GM12878 (cell line): ENCODE data around the gene ESPL1. TPM values are rescaled to one million over a fixed set of nuclear protein-coding genes. Genes with fewer than 3 reads are reported as not detected.
A peak's percentile ranks its signal among the peaks of the same experiment; 100 is the strongest.

Experiments used
- ATF7 ChIP-seq: fragments of 450-650 bp; IDR thresholded peaks from 2 replicates; pipeline ENCODE4 v1.6.1; 2016; ENCODE audit warnings: low read depth, mild to moderate bottlenecking
- BCL11A ChIP-seq: IDR thresholded peaks from 2 replicates; pipeline ENCODE4 v1.6.1; 2011; ENCODE audit warnings: low read depth, low read length
- CHD2 ChIP-seq: IDR thresholded peaks from 2 replicates; pipeline ENCODE4 v1.6.1; 2011; ENCODE audit warnings: low read depth, low read length, improper control_type of control experiment, borderline replicate concordance
- CHD4 ChIP-seq: fragments of 200-600 bp; sonication (generic); IDR thresholded peaks from 2 replicates; pipeline ENCODE4 v1.6.1; 2016; ENCODE audit warnings: mild to moderate bottlenecking
- DPF2 ChIP-seq: fragments of 450-650 bp; IDR thresholded peaks from 2 replicates; pipeline ENCODE4 v1.6.1; 2017; ENCODE audit warnings: mild to moderate bottlenecking
- EED ChIP-seq: sonication (generic); IDR thresholded peaks from 2 replicates; pipeline ENCODE4 v1.6.1; 2016; ENCODE audit warnings: antibody characterized with exemption, low read depth
- FOXK2 ChIP-seq: fragments of 450-650 bp; IDR thresholded peaks from 2 replicates; pipeline ENCODE4 v1.6.1; 2017; ENCODE audit warnings: mild to moderate bottlenecking, moderate library complexity
- GABPA ChIP-seq: IDR thresholded peaks from 2 replicates; pipeline ENCODE4 v1.6.1; 2014; ENCODE audit warnings: antibody characterized with exemption, low read depth, mild to moderate bottlenecking, inconsistent platforms
- IKZF1 ChIP-seq: fragments of 450-650 bp; conservative IDR thresholded peaks from 2 replicates; pipeline ENCODE4 v1.6.1; 2017; ENCODE audit warnings: antibody characterized with exemption, mild to moderate bottlenecking
- IKZF2 ChIP-seq, 2 experiments: fragments of 450-650 bp; IDR thresholded peaks; 2 replicates each; pipeline ENCODE4 v1.6.1; 2017; ENCODE audit warnings: mild to moderate bottlenecking in 2 of 2, moderate library complexity in 2 of 2
- NFYA ChIP-seq: IDR thresholded peaks from 2 replicates; pipeline ENCODE4 v1.6.1; 2011; ENCODE audit warnings: low read depth, mild to moderate bottlenecking, low read length, improper control_type of control experiment, borderline replicate concordance
- PBX3 ChIP-seq: IDR thresholded peaks from 2 replicates; pipeline ENCODE4 v1.6.1; 2011; ENCODE audit warnings: mild to moderate bottlenecking, low read depth, low read length, moderate library complexity; ENCODE audit not compliant: insufficient replicate concordance
- PKNOX1 ChIP-seq: fragments of 450-650 bp; IDR thresholded peaks from 2 replicates; pipeline ENCODE4 v1.6.1; 2016; ENCODE audit warnings: mild to moderate bottlenecking
- PML ChIP-seq: IDR thresholded peaks from 2 replicates; pipeline ENCODE4 v1.6.1; 2012; ENCODE audit warnings: low read length, inconsistent platforms
- RBBP5 ChIP-seq: fragments of 200-600 bp; sonication (generic); conservative IDR thresholded peaks from 2 replicates; pipeline ENCODE4 v1.6.1; 2016
- RUNX3 ChIP-seq: IDR thresholded peaks from 2 replicates; pipeline ENCODE4 v1.6.1; 2012; ENCODE audit warnings: low read length, inconsistent platforms
- SMAD1 ChIP-seq: fragments of 450-650 bp; IDR thresholded peaks from 2 replicates; pipeline ENCODE4 v1.6.1; 2018; ENCODE audit warnings: mild to moderate bottlenecking, low read depth; ENCODE audit not compliant: partially characterized antibody
- SMARCA5 ChIP-seq: fragments of 450-650 bp; IDR thresholded peaks from 2 replicates; pipeline ENCODE4 v1.6.1; 2017; ENCODE audit warnings: mild to moderate bottlenecking
- STAT1 ChIP-seq: fragments of 450-650 bp; conservative IDR thresholded peaks from 2 replicates; pipeline ENCODE4 v1.6.1; 2014; ENCODE audit warnings: antibody characterized with exemption, mild to moderate bottlenecking
- TCF12 ChIP-seq: IDR thresholded peaks from 2 replicates; pipeline ENCODE4 v1.6.1; 2011; ENCODE audit warnings: low read depth, mild to moderate bottlenecking, low read length
- ZBTB33 ChIP-seq: fragments of 450-650 bp; IDR thresholded peaks from 2 replicates; pipeline ENCODE4 v1.6.1; 2017; ENCODE audit warnings: mild to moderate bottlenecking
- ZNF207 ChIP-seq: fragments of 450-650 bp; IDR thresholded peaks from 2 replicates; pipeline ENCODE4 v1.6.1; 2014; ENCODE audit warnings: antibody characterized with exemption, mild to moderate bottlenecking, borderline replicate concordance
- ZNF384 ChIP-seq: IDR thresholded peaks from 2 replicates; pipeline ENCODE4 v1.6.1; 2012; ENCODE audit warnings: low read depth, mild to moderate bottlenecking, low read length, improper control_type of control experiment, borderline replicate concordance
- ZNF622 ChIP-seq: fragments of 450-650 bp; IDR thresholded peaks from 2 replicates; pipeline ENCODE4 v1.6.1; 2017; ENCODE audit warnings: mild to moderate bottlenecking, inconsistent platforms
- ZNF687 ChIP-seq: fragments of 450-650 bp; IDR thresholded peaks from 2 replicates; pipeline ENCODE4 v1.6.1; 2017; ENCODE audit warnings: mild to moderate bottlenecking, moderate library complexity
- polyA plus RNA-seq, 11 experiments: library from polyadenylated mRNA; depleted of rRNA in 4 of 11; unstranded in 6 of 11; stranded (reverse) in 5 of 11; fragments of >200 nt; fragmentation: Nextera tagmentation in 4 of 11; fragmentation: Illumina TruSeq in 1 of 11; extraction: Ambion mirVana in 4 of 11; extraction: Trizol in 1 of 11; gene quantifications; 1 replicate in 1 of 11; 2 replicates in 10 of 11; pipeline versions ENCODE4 v1.2.1 to v1.2.3, GENCODE V29; 2011 to 2016; ENCODE audit warnings: inconsistent platforms in 2 of 11, missing spikeins in 2 of 11, low read depth in 1 of 11
- total RNA-seq, 4 experiments: library from RNA; depleted of rRNA in 3 of 4; stranded (reverse); fragments of >200 nt in 3 of 4; fragmentation: Illumina TruSeq in 1 of 4; extraction: Trizol in 1 of 4; gene quantifications; 2 replicates each; pipeline versions ENCODE4 v1.2.1 to v1.2.3, GENCODE V29; 2013 to 2021

Gene ESPL1
- total and polyA plus RNA-seq, 10 of the 15 experiments (the other 5 are each of a cell fraction or from before 2014, with no cell fraction given) = 2.1 to 61.9 (median 21.2) TPM

GRCh38 chr12:53220694-53221202 is 47.4 kb upstream of the ESPL1 start (continued):
- TF ChIP-seq IKZF2 (IDR thresholded peaks at IDR 0.05) (peak in 1 of 2 experiments; percentile 8; a peak in 1 of 4 replicates), NFYA (no peak), RBBP5 (no peak), IKZF1 (peak; percentile 60), DPF2 (peak; percentile 16), PBX3 (no peak), PKNOX1 (no peak), STAT1 (no peak), SMAD1 (no peak), ZNF384 (no peak), GABPA (no peak), ATF7 (no peak), PML (no peak), ZNF622 (no peak), ZNF687 (no peak), EED (no peak), TCF12 (no peak), CHD4 (no peak), BCL11A (no peak), RUNX3 (no peak), SMARCA5 (0 out of 2 replicates have a peak, but pooled peaks have one; percentile 44), ZBTB33 (no peak), CHD2 (no peak), FOXK2 (peak; percentile 35; the same call in 1 of the 2 replicates), ZNF207 (0 out of 2 replicates have a peak, but pooled peaks have one; percentile 29)
